ENCODE results near the gene LHFPL3. TPM values are rescaled to one million over a fixed set of nuclear protein-coding genes. Genes with fewer than 3 reads are reported as not detected.

LHFPL3 gene
- total and polyA plus RNA-seq, 9 of the 15 experiments (the other 6 are each of a cell fraction or from before 2014, with no cell fraction given), result 0.21 to 0.52 TPM; not detected in 7

GRCh38 chr7:104415700-104416099 lies 87.3 kb downstream of the LHFPL3 start:
- POLR2A ChIA-PET, result no interaction called here
- TF ChIP-seq ZNF311 (CRISPR knock-in tag; IDR thresholded peaks at IDR 0.05), result no peak
- TF ChIP-seq ZNF699 (CRISPR knock-in tag; IDR thresholded peaks at IDR 0.05; ENCODE audit: insufficient replicate concordance), result no peak
- TF ChIP-seq NFYB (IDR thresholded peaks at IDR 0.05; ENCODE audit: extremely low read depth, insufficient read length), result peak; percentile 15
- no peak for TF ChIP-seq ZFP30 (CRISPR knock-in tag; IDR thresholded peaks at IDR 0.05; ENCODE audit: borderline replicate concordance)
- no peak for TF ChIP-seq CBX3 (IDR thresholded peaks at IDR 0.05; ENCODE audit: borderline replicate concordance in 1 of 2, low read length in 2 of 2)
- TF ChIP-seq RNF2 (IDR thresholded peaks at IDR 0.05), result no peak
- TF ChIP-seq GATAD2B (IDR thresholded peaks at IDR 0.05; ENCODE audit: borderline replicate concordance), result no peak
- TF ChIP-seq TGIF2 (CRISPR knock-in tag; IDR thresholded peaks at IDR 0.05), result no peak
- TF ChIP-seq HNRNPUL1 (IDR thresholded peaks at IDR 0.05; ENCODE audit: low read length), result no peak
- no peak for TF ChIP-seq TCF7L2 (IDR thresholded peaks at IDR 0.05; ENCODE audit: low read depth, low read length)
- TF ChIP-seq, protein P1, sequence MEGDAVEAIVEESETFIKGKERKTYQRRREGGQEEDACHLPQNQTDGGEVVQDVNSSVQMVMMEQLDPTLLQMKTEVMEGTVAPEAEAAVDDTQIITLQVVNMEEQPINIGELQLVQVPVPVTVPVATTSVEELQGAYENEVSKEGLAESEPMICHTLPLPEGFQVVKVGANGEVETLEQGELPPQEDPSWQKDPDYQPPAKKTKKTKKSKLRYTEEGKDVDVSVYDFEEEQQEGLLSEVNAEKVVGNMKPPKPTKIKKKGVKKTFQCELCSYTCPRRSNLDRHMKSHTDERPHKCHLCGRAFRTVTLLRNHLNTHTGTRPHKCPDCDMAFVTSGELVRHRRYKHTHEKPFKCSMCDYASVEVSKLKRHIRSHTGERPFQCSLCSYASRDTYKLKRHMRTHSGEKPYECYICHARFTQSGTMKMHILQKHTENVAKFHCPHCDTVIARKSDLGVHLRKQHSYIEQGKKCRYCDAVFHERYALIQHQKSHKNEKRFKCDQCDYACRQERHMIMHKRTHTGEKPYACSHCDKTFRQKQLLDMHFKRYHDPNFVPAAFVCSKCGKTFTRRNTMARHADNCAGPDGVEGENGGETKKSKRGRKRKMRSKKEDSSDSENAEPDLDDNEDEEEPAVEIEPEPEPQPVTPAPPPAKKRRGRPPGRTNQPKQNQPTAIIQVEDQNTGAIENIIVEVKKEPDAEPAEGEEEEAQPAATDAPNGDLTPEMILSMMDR (IDR thresholded peaks at IDR 0.05 in 2 of 3, conservative IDR thresholded peaks at IDR 0.05 in 1 of 3; ENCODE audit: insufficient read depth in 2 of 3, low read depth in 1 of 3, low read length in 3 of 3), result peak; percentile 6 to 23 (median 13); a peak in 1 of 6 replicates
- no peak for TF ChIP-seq FOXJ3 (CRISPR knock-in tag; IDR thresholded peaks at IDR 0.05)
- TF ChIP-seq ZNF263 (CRISPR knock-in tag; IDR thresholded peaks at IDR 0.05; ENCODE audit: borderline replicate concordance), result no peak
- TF ChIP-seq, protein P2, sequence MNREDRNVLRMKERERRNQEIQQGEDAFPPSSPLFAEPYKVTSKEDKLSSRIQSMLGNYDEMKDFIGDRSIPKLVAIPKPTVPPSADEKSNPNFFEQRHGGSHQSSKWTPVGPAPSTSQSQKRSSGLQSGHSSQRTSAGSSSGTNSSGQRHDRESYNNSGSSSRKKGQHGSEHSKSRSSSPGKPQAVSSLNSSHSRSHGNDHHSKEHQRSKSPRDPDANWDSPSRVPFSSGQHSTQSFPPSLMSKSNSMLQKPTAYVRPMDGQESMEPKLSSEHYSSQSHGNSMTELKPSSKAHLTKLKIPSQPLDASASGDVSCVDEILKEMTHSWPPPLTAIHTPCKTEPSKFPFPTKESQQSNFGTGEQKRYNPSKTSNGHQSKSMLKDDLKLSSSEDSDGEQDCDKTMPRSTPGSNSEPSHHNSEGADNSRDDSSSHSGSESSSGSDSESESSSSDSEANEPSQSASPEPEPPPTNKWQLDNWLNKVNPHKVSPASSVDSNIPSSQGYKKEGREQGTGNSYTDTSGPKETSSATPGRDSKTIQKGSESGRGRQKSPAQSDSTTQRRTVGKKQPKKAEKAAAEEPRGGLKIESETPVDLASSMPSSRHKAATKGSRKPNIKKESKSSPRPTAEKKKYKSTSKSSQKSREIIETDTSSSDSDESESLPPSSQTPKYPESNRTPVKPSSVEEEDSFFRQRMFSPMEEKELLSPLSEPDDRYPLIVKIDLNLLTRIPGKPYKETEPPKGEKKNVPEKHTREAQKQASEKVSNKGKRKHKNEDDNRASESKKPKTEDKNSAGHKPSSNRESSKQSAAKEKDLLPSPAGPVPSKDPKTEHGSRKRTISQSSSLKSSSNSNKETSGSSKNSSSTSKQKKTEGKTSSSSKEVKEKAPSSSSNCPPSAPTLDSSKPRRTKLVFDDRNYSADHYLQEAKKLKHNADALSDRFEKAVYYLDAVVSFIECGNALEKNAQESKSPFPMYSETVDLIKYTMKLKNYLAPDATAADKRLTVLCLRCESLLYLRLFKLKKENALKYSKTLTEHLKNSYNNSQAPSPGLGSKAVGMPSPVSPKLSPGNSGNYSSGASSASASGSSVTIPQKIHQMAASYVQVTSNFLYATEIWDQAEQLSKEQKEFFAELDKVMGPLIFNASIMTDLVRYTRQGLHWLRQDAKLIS (CRISPR knock-in tag; IDR thresholded peaks at IDR 0.05), result no peak
- no peak for TF ChIP-seq THRAP3 (IDR thresholded peaks at IDR 0.05; ENCODE audit: borderline replicate concordance)
- Histone ChIP-seq H3K27me3 (ENCODE audit: control insufficient read depth in 2 of 2, insufficient read depth in 2 of 2, low read length in 2 of 2) (peaks cover 0 to 7% of the 10 kb centered on the region in 2 experiments; a peak in 1 of 5 replicates), H3K9me1 (ENCODE audit: control insufficient read depth, insufficient read depth, low read length) (no peaks in the 10 kb centered on the region), H3K4me1 (replicated peaks in 1 of 2; ENCODE audit: control insufficient read depth in 2 of 2, insufficient read depth in 2 of 2, low read length in 2 of 2) (no peaks in the 10 kb centered on the region), H3K9me3 (replicated peaks; ENCODE audit: control insufficient read depth, insufficient read depth, low read depth, low read length) (no peaks in the 10 kb centered on the region), H3K4me3 (no peak overlapping the region), H2AFZ (ENCODE audit: low read depth, low read length) (no peak overlapping the region), H3K9ac (ENCODE audit: insufficient read depth in 1 of 2, low read depth in 2 of 2, low read length in 2 of 2) (no peak overlapping the region), H4K20me1 (replicated peaks; ENCODE audit: control insufficient read depth, insufficient read depth, low read length) (no peaks in the 10 kb centered on the region), H3K27ac (ENCODE audit: extremely low read depth, low read depth, low read length) (no peak overlapping the region), H3K4me2 (ENCODE audit: insufficient read depth, low read length) (no peak overlapping the region), H3K36me3 (ENCODE audit: control insufficient read depth, insufficient read depth, low read length) (no peaks in the 10 kb centered on the region), H3K79me2 (ENCODE audit: control insufficient read depth, insufficient read depth, low read length) (no peaks in the 10 kb centered on the region)
- DNase-seq (ENCODE audit: extremely low read depth in 1 of 4, low spot score in 3 of 4), result peak in 1 of 4 experiments; percentile 5
- 0% methylated on average over 2 of the region's 2 CpGs for WGBS (ENCODE audit: insufficient coverage, low coverage, missing lambda C conversion rate)
- peak; percentile 47; the same call in 1 of the 3 replicates for ATAC-seq
- FAIRE-seq, result no peak
- in situ Hi-C loops (cut with MboI) (no loop called here), intact Hi-C loops (cut with micrococcal nuclease) (no loop called here)
- CTCF ChIA-PET (ENCODE audit: low intra/inter-chr PET ratio), result no interaction called here
- BruUV-seq (replicated peaks), result no TSS peak

Data from K562 (cell line).